HG02759 (cell line): Measurements from ENCODE around the gene FZR1.

Experiments used
- ATAC-seq: cut with Tn5 transposase; IDR thresholded peaks from one replicate; pipeline ENCODE4 v1.9.1; 2021; ENCODE audit warnings: mild to moderate bottlenecking, moderate library complexity; ENCODE audit not compliant: unreplicated experiment

Gene FZR1

DNA sequence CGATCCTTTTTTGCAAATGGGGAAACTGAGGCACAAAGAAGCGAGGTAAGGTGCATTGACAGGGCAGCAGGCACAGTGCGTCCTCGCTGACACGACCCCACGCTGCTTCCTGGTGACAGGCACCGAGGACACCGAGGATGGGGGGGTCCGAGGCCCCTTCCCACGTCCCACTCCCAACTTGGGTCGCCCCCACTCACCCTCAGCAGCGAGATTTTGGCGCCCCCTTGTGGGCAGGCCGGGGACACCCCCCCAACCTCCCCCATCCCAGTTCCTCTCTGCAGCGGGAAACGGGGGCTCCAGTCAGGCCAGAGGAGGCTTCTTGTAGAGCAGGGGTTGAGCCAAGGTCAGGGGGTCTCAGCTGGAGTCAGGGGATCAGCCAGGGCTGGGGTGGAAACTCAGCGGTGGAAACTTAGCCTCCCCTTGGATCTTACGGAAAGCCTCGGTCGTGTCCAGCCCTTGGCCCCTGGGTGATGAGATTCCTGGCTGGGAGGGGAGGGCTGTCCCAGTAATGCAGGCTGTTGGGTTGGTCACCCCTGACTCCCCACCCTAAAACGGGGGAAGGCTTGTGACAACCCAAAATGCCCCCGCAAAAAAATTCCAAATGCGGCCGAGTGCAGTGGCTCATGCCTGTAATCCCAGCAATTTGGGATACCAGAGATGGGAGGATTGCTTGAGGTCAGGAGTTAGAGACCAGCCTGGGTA, 34.0 kb upstream of the FZR1 start:
- no peak for ATAC-seq

DNA sequence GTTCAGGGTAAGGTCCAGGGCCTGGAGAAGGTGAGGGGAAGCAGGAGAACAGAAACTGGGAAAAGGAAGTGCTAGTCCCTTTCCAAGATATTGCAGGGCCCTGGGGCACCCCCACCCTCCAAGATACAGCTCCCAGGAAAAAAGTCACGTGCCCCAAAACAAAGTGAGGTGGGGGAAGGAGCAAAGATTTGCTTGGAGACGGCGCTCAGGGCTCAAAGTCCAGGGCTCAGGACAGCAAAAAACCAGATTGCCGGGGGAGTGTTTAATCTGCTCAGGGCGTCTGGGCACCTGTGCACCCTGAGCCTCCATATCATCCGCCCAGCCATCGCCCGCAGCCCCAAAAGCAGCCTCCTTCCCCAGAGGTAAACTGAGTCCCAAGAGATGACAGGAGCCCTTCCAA, 32.1 kb upstream of the FZR1 start:
- no peak for ATAC-seq

DNA sequence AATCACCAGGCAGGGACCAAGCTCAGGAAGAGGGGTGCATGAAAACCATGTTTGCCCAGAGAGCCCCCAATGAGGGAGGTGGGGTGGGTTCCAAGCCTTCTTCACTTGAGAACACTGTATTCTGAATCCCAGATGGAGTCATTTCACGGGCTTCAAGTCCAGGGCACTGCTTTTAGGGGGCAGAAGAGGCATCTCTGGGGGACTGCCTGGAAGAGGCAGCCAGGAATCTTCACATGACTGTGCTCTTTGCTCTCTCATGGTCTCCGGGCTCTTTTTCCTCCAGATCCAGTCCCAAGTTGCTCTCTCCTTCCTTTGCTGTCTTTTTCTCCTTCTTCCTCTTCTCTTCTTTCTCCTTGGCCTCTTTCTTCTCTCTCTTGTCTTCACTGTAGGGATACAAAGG, 31.5 kb upstream of the FZR1 start:
- no peak for ATAC-seq

DNA sequence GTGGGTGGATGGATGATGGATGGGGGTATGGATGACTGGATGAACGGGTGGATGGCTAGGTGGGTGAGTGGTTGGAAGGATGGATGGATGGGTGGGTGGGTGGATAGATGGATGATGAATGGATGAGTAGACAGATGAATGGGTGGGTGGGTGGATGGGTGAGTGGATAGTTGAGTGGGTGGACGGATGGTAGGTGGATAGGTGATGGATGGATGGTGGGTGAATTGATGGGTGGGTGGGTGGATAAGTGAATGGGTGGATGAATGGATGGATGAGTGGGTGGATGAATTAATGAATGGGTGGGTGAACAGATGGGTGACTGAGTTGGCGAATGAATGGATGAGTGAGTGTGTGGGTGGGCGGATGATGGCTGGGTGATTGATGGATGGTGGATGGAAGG, 30.7 kb upstream of the FZR1 start:
- no peak for ATAC-seq

DNA sequence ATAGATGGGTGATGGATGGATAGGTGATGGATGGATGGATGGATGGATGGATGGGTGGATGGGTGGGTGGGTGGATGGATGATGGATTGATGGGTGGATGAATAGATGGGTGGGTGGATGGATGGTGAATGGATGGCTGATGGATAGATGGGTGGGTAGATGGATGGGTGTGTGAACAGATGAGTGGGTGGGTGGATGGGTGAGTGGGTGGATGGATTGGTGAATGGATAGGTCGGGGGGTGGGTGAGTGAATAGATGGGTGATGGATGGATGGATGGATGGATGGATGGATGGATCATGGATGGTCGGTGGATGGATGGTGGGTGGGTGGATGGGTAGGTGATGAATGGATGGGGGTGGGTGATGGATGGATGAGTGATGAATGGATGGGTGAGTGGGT, 29.3 kb upstream of the FZR1 start:
- no peak for ATAC-seq

DNA sequence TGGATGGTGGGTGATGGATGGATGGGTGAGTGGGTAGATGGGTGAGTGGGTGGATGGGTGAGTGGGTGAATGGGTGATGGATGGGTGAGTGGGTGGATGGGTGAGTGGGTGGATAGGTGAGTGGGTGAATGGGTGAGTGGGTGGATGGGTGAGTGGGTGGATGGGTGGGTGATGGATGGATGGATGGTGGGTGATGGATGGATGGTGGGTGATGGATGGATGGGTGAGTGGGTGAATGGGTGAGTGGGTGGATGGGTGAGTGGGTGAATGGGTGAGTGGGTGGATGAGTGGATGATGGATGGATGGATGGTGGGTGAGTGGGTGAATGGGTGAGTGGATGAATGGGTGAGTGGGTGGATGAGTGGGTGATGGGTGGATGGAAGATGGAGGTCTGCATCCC, 28.6 kb upstream of the FZR1 start:
- ATAC-seq: no peak

DNA sequence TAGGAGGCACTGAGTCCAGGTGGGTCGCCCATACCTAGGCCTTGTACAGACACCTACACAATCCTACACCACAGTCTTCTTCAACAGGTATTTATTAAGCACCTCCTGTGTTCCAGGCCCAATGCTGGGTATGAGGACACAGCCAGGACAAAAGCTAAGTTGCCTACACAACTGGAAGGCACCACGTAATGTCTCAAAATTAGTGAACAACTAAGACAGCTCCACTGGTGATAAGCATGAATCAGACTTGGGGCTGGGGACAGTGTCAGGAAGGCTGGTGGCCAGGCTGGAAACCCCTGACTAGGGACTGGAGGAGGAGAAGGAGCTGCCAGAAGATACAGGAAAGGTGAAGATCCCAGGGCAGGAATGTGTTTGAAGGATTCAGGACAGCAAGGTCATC, 28.2 kb upstream of the FZR1 start:
- no peak for ATAC-seq

DNA sequence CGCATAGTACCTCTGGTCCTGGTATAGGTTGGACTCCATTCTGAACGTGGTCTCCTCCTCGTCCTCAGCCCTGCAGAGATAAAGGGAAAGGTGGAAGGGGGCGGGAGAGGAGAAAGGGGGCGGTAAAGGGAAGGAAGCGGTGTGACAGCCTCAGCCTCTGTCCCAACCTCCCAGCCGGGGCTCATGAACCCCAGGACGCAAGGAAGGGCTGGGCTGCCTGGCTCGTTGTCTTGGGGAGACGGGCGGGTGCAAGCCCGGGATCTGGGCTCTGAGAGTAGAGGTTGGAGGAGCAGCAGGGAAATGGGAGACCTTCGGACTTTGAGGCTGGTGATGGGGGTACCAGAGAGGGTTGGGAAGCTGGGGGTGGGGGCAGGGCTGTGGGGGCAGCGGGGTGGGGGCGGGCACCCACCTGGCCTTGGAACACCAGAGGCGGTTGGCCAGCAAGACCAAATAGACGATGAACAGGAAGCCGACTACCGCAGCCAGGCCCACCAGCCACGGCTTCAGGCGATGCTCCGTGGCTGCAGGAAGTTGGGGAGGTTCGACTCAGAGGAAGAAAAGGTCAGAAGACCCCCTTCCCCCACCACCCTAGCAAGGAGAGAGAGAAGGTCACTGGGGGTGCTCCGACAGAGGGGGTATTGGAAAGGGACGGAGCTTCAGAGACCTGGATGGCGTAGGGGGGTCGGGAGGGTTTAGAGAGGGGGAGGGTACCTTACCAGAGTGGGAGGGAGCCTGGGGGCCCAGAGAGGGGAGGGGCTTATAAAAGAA, 27.5 kb upstream of the FZR1 start:
- no peak for ATAC-seq

DNA sequence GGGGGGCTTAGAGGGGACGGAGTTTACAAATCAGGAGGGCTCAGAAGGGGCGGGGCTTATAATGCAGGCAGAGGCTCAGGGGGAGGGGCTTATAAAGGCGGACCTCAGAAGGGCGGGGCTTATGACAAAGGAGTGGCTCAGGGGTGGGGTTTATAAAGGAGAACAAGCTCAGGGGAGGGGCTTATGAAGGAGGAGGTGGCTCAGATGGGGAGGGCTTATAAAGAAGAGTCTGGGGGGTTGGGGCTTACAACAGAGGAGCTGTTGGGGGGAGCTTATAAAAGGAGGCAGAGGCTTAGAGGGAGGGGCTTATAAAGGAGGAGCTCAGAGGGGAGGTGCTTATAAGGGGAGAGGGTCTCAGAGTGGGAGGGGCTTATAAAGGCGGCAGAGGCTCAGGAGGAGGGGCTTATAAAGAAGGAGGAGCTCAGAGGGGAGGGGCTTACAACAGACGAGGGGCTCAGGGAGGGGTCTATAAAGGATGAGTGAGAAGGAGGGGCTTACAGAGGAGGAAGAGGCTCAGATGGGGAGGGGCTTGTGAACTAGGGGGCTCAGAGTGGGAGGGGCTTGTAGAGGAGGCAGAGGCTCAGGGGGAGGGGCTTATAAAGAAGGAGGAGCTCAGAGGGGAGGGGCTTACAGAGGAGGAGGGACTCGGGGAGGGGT, 26.8 kb upstream of the FZR1 start:
- no peak for ATAC-seq

DNA sequence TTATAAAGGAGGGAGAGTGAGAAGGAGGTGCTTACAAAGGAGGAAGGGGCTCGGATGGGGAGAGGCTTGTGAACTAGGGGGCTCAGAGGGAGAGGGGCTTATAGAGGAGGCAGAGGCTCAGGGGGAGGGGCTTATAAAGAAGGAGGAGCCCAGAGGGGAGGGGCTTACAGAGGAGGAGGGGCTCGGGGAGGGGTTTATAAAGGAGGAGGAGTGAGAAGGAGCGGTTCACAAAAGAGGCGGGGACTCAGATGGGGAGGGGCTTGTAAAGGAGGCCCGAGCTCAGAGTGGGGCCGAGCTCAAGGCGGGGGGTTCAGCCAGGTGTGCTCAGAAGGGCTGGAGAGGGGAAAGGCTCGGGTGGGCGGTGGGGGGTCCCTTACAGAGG, 26.3 kb upstream of the FZR1 start:
- no peak for ATAC-seq

DNA sequence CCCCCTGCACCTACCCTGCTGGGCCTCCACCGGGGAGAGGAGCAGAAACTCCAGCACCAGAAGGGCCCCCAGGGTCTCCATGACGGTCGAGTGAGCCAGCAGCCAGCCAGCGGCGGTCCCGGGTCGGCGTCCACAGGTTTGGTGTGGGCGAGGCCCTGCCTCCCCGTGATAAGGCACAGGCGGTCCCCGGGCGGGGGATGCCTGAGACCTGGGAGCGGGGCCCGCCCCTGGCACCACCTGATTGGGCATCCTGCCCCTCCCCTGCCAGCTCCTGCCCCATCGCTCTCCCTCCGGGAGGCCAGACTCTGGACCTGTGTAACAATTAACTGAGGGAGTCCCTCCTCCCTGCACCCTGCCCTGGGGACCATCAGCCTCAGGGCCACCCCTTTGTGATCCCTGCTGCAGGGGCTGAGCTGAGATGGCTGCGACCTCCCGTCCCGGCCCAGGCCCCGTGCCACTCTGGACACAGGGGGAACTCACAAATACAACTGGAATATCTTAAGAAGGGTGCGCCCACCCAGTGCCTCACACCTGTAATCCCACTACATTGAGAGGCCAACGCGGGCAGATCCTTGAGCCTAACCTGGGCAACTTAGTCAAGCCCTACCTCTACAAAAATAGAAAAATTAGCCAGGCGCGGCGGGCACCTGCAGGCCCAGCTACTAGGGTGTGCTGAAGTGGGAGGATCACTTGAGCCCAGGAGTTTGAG, 25.6 kb upstream of the FZR1 start, which contains the start of gene SMIM24:
SMIM24 (minus strand) TSS at position 143 of the 709 bp plus-strand sequence; CDS start at position 81, 62 bp downstream.
- ATAC-seq: no peak

DNA sequence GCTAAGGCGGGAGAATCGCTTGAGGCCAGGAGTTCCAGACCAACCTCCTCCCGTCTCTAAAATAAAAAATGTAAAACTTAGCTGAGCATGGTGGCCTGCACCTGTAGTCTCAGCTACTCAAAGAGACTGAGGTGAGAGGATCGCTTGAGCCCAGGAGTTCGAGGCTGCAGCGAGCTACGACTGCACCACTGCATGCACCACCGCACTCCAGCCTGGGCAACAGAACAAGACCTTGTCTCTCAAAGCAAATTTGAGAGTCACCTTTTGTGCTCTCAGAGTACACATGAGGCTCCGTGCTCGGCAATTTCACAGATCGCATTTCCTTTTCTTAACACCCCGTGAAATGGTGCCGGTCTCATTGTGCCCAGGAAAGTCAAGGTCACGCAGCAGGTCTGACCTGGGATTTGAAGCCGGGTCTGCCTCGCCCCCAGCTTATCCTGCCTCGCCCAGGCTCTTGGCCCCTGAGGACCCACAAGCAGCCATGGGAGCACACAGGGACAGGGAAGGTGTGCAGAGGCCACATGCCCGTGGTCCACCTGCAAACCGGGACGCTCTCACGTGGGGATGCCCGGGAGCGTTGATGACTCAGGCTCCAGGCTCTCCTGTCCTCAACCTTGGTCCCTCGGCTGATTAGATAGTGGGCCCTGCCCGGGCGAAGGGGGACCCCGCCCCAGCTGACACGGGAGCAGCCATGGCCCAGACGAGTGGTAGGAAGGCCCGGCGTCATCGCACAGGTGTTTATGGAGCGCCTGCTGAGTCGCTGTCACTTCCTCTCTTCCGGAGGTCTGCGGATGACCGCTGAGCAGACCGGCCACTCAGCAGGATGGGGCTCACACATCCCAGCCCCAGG, 24.6 kb upstream of the FZR1 start:
- ATAC-seq: no peak

DNA sequence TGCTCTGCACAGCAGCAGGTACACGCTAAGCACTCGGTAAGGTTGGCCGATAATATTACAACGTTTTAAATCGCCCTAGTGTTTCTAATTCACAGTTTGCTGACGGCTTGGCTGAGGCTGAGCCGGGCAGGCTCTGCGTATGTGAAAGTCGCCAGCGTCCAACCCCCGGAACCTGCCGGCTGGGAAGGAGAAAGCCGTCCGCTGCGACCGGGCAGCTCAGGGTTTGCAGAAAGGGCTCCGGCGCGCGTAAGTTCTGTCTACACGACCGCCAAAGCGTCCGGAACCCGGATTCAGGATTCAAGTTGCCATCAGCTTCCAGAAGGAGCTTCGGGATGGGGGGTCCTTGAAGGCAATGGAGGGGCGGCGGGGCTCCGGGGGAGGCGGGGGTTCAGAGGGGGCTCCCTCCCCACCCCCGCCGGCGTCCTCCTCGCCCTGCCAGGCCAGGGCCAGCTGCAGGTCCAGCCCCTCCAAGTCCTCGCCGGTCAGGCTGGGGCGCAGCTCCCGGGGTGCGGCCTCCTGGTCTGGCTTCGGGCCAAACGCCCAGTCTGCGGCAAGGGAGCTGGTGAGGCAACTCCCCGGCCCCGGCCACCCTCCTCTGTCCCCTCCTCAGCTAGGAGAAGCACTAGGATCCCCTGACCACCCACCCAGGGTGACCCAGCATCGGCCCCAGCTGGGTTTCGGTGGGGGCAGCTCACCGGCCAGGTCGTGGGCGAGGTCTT, 23.4 kb upstream of the FZR1 start:
- ATAC-seq: no peak

DNA sequence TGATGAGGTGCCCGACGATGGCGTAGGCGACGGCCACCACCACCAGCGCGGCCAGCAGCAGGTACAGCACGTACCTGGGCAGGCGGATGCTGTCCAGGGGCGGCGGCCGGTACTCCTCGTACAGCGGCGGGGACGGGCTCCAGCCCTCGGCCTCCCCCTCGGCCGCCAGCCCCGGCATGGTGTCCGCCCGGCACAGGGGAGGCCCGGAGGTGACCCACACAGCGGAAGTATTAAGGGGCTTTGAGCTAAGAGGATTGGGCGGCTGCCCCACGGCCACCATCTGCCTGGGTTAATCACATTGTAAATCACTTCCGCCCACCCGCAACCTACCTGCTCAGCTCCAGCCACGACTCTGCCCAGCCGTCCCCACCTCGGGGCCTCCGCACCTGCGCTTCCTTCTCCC, 22.9 kb upstream of the FZR1 start, which contains the start of gene SMIM44:
SMIM44 (minus strand) TSS at position 216 of the 403 bp plus-strand sequence; CDS start at position 178, 38 bp downstream.
- no peak for ATAC-seq

DNA sequence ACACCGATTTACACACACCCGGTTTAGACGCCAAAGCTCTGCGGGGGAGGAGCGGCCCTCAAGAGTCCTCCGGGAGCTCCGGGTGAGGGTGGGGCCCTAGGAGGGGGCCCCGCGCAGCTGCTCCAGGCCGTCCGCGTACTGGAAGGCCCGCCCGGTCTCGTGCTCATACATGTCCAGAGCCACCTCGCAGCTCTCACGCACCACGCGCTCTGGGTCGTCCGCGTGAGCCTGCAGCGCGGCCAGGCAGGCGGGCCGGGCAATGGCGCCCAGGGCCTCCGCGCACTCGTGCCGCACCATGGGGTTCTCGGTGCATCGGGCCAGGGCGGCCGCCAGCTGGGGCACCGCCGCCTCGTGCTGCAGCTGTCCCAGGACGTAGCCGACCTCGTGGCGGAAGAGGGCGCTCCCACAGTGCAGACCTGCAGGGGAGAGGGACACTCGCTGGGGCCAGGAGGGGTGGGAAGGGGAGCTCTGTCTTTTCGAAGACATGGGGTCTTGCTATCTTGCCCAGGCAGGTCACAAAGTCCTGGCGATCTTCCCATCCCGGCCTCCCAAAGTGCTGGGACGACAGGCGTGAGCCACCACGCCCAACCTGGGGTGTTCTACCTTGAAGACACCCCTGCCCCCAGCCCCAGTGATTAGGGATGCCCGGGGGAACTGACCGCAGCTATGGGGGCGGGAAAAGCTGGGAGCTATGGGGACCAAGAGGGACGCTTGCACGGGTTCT, 14.6 kb upstream of the FZR1 start:
- no peak for ATAC-seq

DNA sequence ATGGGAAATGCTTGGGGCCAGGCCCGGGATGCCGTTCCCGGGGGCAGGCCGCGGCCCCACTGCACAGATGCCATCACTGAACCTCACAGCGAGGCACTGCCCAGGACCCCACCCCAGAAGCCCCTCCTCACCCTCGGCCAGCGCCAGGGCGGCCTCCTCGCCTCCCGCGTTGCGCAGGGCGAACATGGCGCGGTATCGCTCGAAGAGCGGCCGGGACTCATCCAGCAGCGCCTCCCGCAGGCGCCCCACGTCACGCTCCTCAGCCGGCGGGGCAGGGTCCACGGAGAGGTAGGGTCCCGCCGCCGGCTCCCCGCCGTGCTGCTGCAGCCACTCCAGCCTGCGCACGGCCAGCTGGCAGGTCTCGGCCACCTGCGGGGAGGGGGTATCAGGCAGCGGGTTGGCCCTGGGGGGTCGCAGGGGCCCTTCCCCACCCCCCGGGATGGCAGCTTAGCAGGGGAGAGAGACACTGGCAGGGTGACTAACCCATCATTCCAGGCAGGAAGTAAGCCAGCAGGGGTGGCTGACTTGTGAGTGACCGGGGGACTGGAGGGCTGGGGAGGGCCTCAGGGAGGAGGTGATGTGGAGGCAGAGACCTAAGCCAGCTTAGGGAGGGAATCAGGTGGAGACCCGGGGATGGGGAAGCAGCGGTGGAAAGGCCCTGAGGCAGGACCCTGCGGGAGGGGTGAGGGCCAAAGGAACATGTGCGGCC, 13.8 kb upstream of the FZR1 start:
- no peak for ATAC-seq

DNA sequence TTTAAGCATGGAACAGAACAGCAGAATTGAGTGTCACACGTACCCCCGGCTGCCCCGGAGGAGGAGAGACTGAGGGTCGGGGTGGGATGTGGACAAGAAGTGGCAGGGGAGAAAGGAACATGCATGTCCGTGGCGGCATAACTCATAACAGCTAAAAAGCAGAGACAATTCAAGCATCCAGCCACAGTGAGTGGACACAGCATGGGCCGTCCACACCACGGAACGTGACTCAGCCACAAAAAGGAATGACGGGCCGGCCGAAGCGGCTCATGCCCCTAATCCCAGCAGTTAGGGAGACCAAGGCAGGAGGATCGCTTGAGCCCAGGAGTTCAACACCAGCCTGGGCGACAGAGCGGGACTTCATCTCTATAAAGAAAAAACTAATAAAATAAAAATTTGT, 13.2 kb upstream of the FZR1 start:
- no peak for ATAC-seq

DNA sequence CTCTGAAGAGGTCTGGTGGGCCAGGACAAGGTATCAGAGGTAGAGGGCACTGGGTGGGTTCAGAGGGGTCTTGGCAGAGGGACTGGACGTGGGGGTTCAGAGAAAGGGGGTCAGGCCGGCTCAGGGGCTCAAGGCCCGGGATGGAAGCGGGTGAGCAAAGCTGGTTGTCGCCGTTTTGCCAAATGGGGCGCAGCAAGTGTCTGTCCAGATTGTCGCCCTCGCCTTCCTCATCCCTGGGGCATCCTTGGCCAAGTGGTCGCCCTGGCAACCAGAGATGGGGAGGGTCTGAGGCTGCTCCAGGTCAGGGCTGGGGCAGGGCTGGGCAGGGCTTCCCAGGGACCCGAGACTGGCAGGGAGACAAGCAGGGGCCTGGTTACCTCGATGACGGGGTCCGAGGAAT, 12.5 kb upstream of the FZR1 start:
- ATAC-seq: no peak
